ENCODE measurements around the gene TAS2R7. TPM values are rescaled to one million over a fixed set of nuclear protein-coding genes. Genes with fewer than 3 reads are reported as not detected.

The TAS2R7 gene
- total RNA-seq, 1 experiment from 2014 or later = not detected

- Histone ChIP-seq H3K79me2 (ENCODE audit: low read depth) (no peaks in the 10 kb centered on the region), H3F3A (ENCODE audit: insufficient read depth, low read depth) (no peaks in the 10 kb centered on the region), H3K9me3 (ENCODE audit: insufficient read depth, low read depth) (no peaks in the 10 kb centered on the region), H3K9me2 (ENCODE audit: insufficient read depth) (no peaks in the 10 kb centered on the region), H3K27me3 (ENCODE audit: insufficient read depth, low read depth) (no peaks in the 10 kb centered on the region), H3K36me3 (ENCODE audit: low read depth) (no peaks in the 10 kb centered on the region), H3K4me2 (no peak overlapping the region), H2AFZ (no peak overlapping the region), H3K4me1 (replicated peaks; ENCODE audit: insufficient read depth) (no peaks in the 10 kb centered on the region), H3K4me3 (no peak overlapping the region), H4K20me1 (ENCODE audit: insufficient read depth) (no peaks in the 10 kb centered on the region), H3K27ac (no peak overlapping the region)
- intact Hi-C loops (cut with micrococcal nuclease; ENCODE audit: unreplicated experiment) = no loop called here
- TF ChIP-seq EZH2 (IDR thresholded peaks at IDR 0.05; ENCODE audit: low read depth) = no peak
- TF ChIP-seq CTCF (conservative IDR thresholded peaks at IDR 0.05) = no peak
- no TSS peak for BruUV-seq (replicated peaks)
- POLR2A ChIA-PET (ENCODE audit: unreplicated experiment) = interaction anchor here (0.6 kb wide), 1 partner anchor 392 kb away, joined by 5 read pairs; no protein-coding TSS in a partner anchor
- DNase-seq = no peak
- CTCF ChIA-PET = no interaction called here
Observed at GRCh38 chr12:10779103-10779502, 23.3 kb downstream of the TAS2R7 start.

GRCh38 chr12:10771132-10771733 is 31.2 kb downstream of the TAS2R7 start:
- Histone ChIP-seq H3K9me2 (ENCODE audit: insufficient read depth) (no peaks in the 10 kb centered on the region), H3K27me3 (ENCODE audit: insufficient read depth, low read depth) (peaks cover 20% of the 10 kb centered on the region; the same call in 1 of the 2 replicates), H4K20me1 (ENCODE audit: insufficient read depth) (no peaks in the 10 kb centered on the region), H2AFZ (no peak overlapping the region), H3K9me3 (ENCODE audit: insufficient read depth, low read depth) (no peaks in the 10 kb centered on the region), H3K27ac (no peak overlapping the region), H3F3A (ENCODE audit: insufficient read depth, low read depth) (no peaks in the 10 kb centered on the region), H3K79me2 (ENCODE audit: low read depth) (no peaks in the 10 kb centered on the region), H3K4me2 (no peak overlapping the region), H3K4me1 (replicated peaks; ENCODE audit: insufficient read depth) (no peaks in the 10 kb centered on the region), H3K36me3 (ENCODE audit: low read depth) (no peaks in the 10 kb centered on the region), H3K4me3 (no peak overlapping the region)
- no peak for TF ChIP-seq EZH2 (IDR thresholded peaks at IDR 0.05; ENCODE audit: low read depth)
- TF ChIP-seq CTCF (conservative IDR thresholded peaks at IDR 0.05) = peak; percentile 85
- ChIA-PET POLR2A (ENCODE audit: unreplicated experiment) (interaction anchor here (0.6 kb wide), 2 partner anchors 422 to 1515 kb away, joined by 3 read pairs; no protein-coding TSS in a partner anchor), CTCF (interaction anchor here (0.5 to 2.0 kb wide), 8 partner anchors 428 to 1265 kb away, joined by 3 to 18 read pairs (median 4); no protein-coding TSS in a partner anchor)
- intact Hi-C loops (cut with micrococcal nuclease; ENCODE audit: unreplicated experiment) = loop anchor here (1.0 to 2.0 kb wide), 3 partner anchors 428 to 1934 kb away; no protein-coding TSS in a partner anchor
- BruUV-seq (replicated peaks) = no TSS peak
- DNase-seq = no peak

- ChIA-PET POLR2A (ENCODE audit: unreplicated experiment) (no interaction called here), CTCF (interaction anchor here (0.7 kb wide), 1 partner anchor 9 kb away, joined by 4 read pairs; no protein-coding TSS in a partner anchor)
- no TSS peak for BruUV-seq (replicated peaks)
- H3K27ac ChIP-seq = no peak overlapping the region
- no peaks in the 10 kb centered on the region for H3K9me2 ChIP-seq (ENCODE audit: insufficient read depth)
- no peaks in the 10 kb centered on the region for H3F3A ChIP-seq (ENCODE audit: insufficient read depth, low read depth)
- no peaks in the 10 kb centered on the region for H3K27me3 ChIP-seq (ENCODE audit: insufficient read depth, low read depth)
- no peaks in the 10 kb centered on the region for H4K20me1 ChIP-seq (ENCODE audit: insufficient read depth)
- no peaks in the 10 kb centered on the region for H3K4me1 ChIP-seq (replicated peaks; ENCODE audit: insufficient read depth)
- H3K4me2 ChIP-seq = no peak overlapping the region
- no peaks in the 10 kb centered on the region for H3K79me2 ChIP-seq (ENCODE audit: low read depth)
- intact Hi-C loops (cut with micrococcal nuclease; ENCODE audit: unreplicated experiment) = loop anchor here (10.0 kb wide), 2 partner anchors 395 to 725 kb away; partner anchors contain the start of gene CLEC9A
- TF ChIP-seq CTCF (conservative IDR thresholded peaks at IDR 0.05) (no peak), EZH2 (IDR thresholded peaks at IDR 0.05; ENCODE audit: low read depth) (no peak)
- no peak for DNase-seq
- no peaks in the 10 kb centered on the region for H3K36me3 ChIP-seq (ENCODE audit: low read depth)
- no peak overlapping the region for H2AFZ ChIP-seq
- no peak overlapping the region for H3K4me3 ChIP-seq
- peaks cover 13% of the 10 kb centered on the region for H3K9me3 ChIP-seq (ENCODE audit: insufficient read depth, low read depth)
Observed at GRCh38 chr12:10759657-10760056, 42.8 kb downstream of the TAS2R7 start.
